ENCODE results near the gene DDX10. TPM values are rescaled to one million over a fixed set of nuclear protein-coding genes. Genes with fewer than 3 reads are reported as not detected.

DDX10 gene
- total RNA-seq, 2 experiments from 2014 or later, result 15.0 to 15.4 TPM

DNA sequence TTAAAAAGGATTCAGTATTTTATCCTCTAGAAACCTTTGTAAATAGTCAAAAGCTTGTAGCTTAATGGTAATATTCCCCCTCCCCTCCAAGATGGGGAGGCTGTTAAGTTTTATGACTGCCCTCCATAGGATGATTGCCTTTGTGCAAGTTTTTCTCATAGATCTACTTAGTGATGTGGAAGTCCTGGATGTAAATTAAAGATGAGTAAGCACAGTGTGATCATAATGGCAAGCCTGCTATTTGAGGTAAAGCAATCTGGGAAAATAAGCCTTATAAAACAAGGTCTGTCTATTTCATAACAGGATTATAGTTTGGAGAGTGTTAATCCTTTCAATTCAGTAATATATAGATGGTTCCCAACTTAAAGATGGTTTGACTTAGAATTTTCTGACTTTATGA lies 216.3 kb downstream of the DDX10 start:
- ATAC-seq (ENCODE audit: poor library complexity), result no peak
- H3K4me1 ChIP-seq (ENCODE audit: insufficient read depth, low read length), result no peaks in the 10 kb centered on the region
- CTCF ChIA-PET, result no interaction called here
- POLR2A ChIA-PET, result no interaction called here
- H3K9me3 ChIP-seq (ENCODE audit: control insufficient read depth in 1 of 2, insufficient read depth in 1 of 2, low read length in 2 of 2), result no peaks in the 10 kb centered on the region
- H3K36me3 Mint-ChIP-seq (ENCODE audit: low read depth), result no peaks in the 10 kb centered on the region
- no peaks in the 10 kb centered on the region for H3K36me3 ChIP-seq (ENCODE audit: insufficient read depth, low read length)
- no peak overlapping the region for H3K27ac ChIP-seq (ENCODE audit: low read depth in 1 of 2, low read length in 2 of 2)
- H3K4me1 Mint-ChIP-seq (ENCODE audit: low read depth), result peaks cover 13% of the 10 kb centered on the region
- no peak overlapping the region for H3K4me3 ChIP-seq (ENCODE audit: low read length)
- DNase-seq, result no peak
- H3K27ac Mint-ChIP-seq, result no peak overlapping the region
- no peaks in the 10 kb centered on the region for H3K27me3 ChIP-seq (ENCODE audit: control insufficient read depth in 1 of 2, insufficient read depth in 2 of 2, low read length in 2 of 2)
- no peak overlapping the region for H3K4me3 Mint-ChIP-seq
- intact Hi-C loops (cut with DNase I, micrococcal nuclease), result no loop called here
- H3K27me3 Mint-ChIP-seq, result no peaks in the 10 kb centered on the region
- TF ChIP-seq, protein P1, sequence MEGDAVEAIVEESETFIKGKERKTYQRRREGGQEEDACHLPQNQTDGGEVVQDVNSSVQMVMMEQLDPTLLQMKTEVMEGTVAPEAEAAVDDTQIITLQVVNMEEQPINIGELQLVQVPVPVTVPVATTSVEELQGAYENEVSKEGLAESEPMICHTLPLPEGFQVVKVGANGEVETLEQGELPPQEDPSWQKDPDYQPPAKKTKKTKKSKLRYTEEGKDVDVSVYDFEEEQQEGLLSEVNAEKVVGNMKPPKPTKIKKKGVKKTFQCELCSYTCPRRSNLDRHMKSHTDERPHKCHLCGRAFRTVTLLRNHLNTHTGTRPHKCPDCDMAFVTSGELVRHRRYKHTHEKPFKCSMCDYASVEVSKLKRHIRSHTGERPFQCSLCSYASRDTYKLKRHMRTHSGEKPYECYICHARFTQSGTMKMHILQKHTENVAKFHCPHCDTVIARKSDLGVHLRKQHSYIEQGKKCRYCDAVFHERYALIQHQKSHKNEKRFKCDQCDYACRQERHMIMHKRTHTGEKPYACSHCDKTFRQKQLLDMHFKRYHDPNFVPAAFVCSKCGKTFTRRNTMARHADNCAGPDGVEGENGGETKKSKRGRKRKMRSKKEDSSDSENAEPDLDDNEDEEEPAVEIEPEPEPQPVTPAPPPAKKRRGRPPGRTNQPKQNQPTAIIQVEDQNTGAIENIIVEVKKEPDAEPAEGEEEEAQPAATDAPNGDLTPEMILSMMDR (IDR thresholded peaks at IDR 0.05), result no peak
- H3K9me3 Mint-ChIP-seq, result no peaks in the 10 kb centered on the region

DNA sequence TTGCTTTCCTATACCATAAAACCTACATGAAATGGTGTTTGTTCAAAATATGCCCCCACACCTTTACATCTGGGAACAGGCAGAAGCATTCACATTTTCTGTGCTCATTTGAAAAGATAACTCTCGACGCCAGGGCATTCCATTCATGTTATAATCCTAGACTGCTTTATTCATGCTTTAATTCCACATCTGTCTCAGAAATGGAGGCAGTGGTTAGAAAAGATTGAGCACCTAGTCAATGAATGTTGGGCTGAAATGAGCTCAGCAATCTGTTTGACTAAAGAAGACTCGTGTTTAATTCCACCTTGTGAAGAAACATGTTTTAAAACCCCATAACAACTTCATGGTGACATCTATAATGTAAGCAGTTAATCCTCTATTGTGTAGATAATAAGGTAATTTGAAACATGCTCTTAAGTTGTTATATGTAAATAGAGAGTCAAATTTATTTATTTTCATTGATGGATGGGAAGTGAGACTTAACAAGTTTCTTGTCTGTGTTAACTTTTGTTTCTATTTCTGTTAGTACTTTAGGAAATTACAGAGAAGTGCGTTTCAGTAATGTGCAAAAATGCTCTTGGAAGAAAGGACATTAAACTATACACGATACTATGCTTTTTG lies 217.5 kb downstream of the DDX10 start:
- TF ChIP-seq, protein P1 (IDR thresholded peaks at IDR 0.05), result no peak
- Mint-ChIP-seq H3K27ac (no peak overlapping the region), H3K9me3 (no peaks in the 10 kb centered on the region), H3K27me3 (no peaks in the 10 kb centered on the region), H3K4me3 (no peak overlapping the region), H3K4me1 (ENCODE audit: low read depth) (peaks cover 13% of the 10 kb centered on the region), H3K36me3 (ENCODE audit: low read depth) (no peaks in the 10 kb centered on the region)
- Histone ChIP-seq H3K4me1 (ENCODE audit: insufficient read depth, low read length) (no peaks in the 10 kb centered on the region), H3K27me3 (ENCODE audit: control insufficient read depth in 1 of 2, insufficient read depth in 2 of 2, low read length in 2 of 2) (no peaks in the 10 kb centered on the region), H3K4me3 (ENCODE audit: low read length) (no peak overlapping the region), H3K36me3 (ENCODE audit: insufficient read depth, low read length) (no peaks in the 10 kb centered on the region), H3K27ac (ENCODE audit: low read depth in 1 of 2, low read length in 2 of 2) (no peak overlapping the region), H3K9me3 (ENCODE audit: control insufficient read depth in 1 of 2, insufficient read depth in 1 of 2, low read length in 2 of 2) (no peaks in the 10 kb centered on the region)
- intact Hi-C loops (cut with DNase I, micrococcal nuclease), result no loop called here
- no peak for ATAC-seq (ENCODE audit: poor library complexity)
- POLR2A ChIA-PET, result no interaction called here
- DNase-seq, result no peak
- CTCF ChIA-PET, result no interaction called here

DNA sequence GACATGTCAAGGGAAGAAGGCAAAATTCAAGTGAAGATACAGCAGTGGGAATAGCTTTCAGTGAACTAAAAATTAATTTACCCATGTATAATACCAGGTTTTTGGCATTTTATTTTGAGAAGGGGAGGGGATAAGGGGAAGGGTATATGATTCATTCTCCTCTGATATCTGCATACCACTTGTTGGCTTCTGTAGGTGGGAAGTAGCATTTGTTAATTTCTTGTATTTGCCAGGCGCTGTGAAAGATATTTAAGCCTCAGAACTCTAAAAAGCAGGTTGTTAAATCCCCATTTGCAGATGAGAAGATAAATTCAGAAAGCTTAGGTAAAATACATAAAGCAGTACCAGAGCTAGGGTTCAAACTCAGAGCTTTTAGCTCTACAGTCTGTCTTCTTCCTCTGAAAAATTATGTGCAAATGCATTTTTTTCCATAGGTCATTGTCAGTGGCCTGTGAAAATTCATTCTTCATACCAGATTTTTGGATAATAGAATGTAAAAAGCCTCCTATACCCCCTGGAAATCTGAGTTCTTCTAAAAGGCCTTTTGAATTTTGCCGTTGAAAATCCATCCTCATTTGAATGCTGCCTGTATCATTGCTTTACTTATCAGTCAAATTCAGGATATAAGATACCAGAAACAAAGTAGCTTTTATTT lies 221.3 kb downstream of the DDX10 start:
- DNase-seq (no peak), ATAC-seq (ENCODE audit: poor library complexity) (no peak)
- Mint-ChIP-seq H3K27me3 (no peaks in the 10 kb centered on the region), H3K9me3 (no peaks in the 10 kb centered on the region), H3K4me1 (ENCODE audit: low read depth) (peaks cover 23% of the 10 kb centered on the region), H3K4me3 (no peak overlapping the region), H3K36me3 (ENCODE audit: low read depth) (no peaks in the 10 kb centered on the region), H3K27ac (no peak overlapping the region)
- H3K4me3 ChIP-seq (ENCODE audit: low read length), result no peak overlapping the region
- intact Hi-C loops (cut with DNase I, micrococcal nuclease), result no loop called here
- ChIA-PET CTCF (no interaction called here), POLR2A (no interaction called here)
- H3K4me1 ChIP-seq (ENCODE audit: insufficient read depth, low read length), result peaks cover 5% of the 10 kb centered on the region
- H3K27me3 ChIP-seq (ENCODE audit: control insufficient read depth in 1 of 2, insufficient read depth in 2 of 2, low read length in 2 of 2), result no peaks in the 10 kb centered on the region
- TF ChIP-seq, protein P1 (IDR thresholded peaks at IDR 0.05), result no peak
- H3K9me3 ChIP-seq (ENCODE audit: control insufficient read depth in 1 of 2, insufficient read depth in 1 of 2, low read length in 2 of 2), result no peaks in the 10 kb centered on the region
- H3K27ac ChIP-seq (ENCODE audit: low read depth in 1 of 2, low read length in 2 of 2), result no peak overlapping the region
- no peaks in the 10 kb centered on the region for H3K36me3 ChIP-seq (ENCODE audit: insufficient read depth, low read length)

Data from CD4-positive, alpha-beta T cell (primary cell).